DMS79 (cell line): ENCODE data around the gene SPPL2C.

Experiments used
- DNase-seq: peaks from one replicate; lab custom pipeline; 2025; lab: John Stamatoyannopoulos, UW

The SPPL2C gene

DNA sequence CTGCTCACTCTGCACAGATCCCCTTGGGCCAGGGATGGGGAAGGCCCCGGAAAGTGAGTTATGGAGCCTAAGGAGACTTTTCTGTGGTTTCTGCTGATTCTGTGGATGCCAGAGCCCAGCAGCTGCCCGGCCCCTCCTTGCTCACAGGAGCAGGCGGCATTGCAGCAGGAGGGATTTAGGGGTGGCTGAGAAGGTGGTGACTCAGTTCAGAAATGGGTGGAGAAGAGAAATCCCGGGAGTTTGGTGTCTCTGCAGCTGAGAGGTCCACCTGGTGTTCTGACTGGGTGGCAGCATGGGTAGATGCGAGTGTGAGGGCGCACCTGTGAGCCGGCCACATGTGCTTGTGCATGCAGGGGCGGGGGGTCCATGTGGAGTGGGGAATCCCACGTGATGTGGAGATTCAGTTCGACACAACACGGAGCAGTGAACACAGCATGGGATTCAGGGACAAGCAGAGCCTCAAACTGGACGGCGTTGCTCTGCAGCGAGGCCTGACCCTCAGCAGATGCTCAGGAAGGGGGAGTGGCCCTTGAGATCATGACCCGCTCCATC lies 16.0 kb upstream of the SPPL2C start:
- no peak for DNase-seq

DNA sequence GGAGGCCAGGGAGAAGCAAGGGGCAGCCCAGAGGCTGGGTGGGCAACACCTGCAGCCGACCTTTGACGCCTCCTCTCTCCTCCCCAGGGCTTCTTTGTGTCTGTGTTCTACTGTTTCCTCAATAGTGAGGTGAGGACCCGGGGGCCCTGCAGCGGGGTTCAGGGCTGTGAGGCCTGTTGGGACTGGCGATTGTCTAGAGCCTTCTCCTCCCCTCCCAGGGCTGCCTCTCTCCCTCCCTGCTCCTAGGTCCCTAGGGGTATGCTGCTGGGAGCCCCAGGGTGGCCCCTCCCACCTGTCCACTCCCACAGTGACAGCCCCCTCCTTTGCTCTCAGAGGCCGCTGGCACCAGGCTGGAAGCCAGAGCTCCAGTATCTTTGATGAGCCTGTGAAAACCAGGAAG lies 10.8 kb upstream of the SPPL2C start:
- no peak for DNase-seq

- no peak for DNase-seq
Observed at GRCh38 chr17:45834471-45835396, 9.9 kb upstream of the SPPL2C start.

DNA sequence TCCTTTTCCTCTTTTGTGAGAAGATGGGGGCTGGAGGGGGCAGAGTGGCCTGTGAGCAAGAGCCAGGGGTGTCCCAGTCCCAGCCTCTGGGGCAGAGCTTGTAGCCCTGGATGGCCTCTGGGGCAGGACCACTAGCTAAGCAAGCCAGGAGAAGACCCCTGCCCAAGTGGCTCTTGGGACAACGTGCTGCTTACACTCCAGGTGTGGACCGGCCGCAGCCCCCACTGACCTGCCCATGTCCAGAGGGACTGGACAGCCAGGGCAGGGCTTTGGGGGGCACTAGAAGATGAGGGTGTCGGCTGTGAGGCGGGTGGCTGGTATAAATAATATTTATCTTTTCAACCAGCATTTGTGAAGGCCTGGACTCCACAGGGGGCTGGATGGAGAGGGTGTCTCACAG lies 9.2 kb upstream of the SPPL2C start:
- no peak for DNase-seq

GRCh38 chr17:45836047-45837044 lies 8.3 kb upstream of the SPPL2C start:
- DNase-seq = no peak

DNA sequence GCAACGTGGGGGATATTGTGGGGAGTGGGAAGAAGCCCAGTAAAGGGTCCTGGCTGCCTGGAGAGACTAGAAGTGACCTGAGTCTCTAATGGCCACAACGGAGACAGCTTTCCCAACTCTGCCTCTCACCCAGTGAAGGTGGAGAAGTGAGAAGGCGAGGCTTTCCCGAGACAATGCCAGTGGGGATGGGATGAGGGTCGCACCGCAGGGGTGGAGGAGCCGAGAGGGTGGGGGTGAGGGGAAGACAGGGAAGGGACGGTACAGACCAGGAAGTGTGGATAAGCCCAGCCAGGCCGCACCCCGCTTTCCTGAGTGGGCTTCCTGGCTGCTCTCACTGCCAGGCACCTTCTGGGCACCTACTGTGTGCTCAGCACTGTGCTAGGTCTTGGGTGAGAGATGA lies 7.5 kb upstream of the SPPL2C start:
- DNase-seq = no peak

DNA sequence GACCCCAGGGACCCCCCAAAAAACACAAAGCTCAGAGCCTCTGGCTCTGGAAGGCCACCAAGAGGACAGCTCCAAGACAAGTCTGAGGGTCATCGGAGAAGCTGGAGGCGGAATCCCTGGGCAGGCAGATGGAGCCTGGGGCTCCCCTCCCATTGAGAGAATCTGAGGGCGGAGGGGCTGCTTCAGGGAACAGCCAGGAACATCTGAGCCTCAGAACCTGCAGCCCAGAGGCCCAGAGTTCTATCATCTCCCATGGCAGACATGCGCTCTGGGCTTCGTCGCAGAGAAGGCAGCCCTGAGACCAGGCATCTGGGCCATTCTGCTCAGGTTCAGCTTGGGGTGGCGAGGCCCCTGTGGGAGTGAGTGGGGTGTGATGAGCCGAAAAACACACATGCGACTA lies 7.1 kb upstream of the SPPL2C start:
- no peak for DNase-seq

GRCh38 chr17:45838751-45839295 lies 5.9 kb upstream of the SPPL2C start:
- no peak for DNase-seq

- no peak for DNase-seq
Observed at GRCh38 chr17:45839442-45839841, 5.2 kb upstream of the SPPL2C start.

DNA sequence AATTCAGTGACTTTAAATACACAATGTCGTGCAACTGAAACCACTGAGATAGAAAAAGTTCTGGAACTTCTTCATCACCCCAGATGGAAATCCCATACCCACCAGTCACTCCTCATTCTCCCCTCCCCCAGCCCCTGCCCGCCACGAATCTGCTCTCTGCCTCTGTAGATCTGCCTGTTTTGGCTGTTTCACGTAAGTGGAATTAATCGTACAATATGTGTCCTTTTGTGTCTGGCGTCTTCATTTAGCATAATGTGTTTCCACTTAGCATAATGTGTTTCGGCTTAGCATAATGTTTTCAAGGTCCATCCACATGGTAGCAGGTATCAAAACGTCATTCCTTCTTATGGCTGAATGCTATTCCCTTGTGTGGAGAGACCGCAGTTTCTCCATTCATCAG lies 3.5 kb upstream of the SPPL2C start:
- no peak for DNase-seq

- no peak for DNase-seq
Observed at GRCh38 chr17:45841883-45842525, 2.7 kb upstream of the SPPL2C start.

DNA sequence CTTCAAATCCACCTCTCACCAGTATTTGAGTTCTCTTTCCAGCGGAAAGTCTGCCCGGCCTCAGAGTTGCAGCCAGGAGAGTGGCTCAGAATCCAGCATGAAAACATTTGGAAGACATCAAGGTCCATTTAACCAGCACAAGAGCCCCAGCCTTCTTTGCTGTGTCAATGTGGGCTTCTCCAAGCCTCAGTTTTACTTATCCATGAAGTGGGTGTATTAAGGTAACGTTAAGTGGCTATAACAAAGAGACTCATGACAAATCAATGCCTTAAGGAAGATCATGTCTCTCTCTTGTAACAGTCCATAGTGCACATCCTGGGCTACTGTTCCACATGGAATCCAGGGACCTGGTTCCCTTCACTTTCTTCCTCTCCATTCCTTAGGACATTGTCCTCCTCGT lies 959 bp upstream of the SPPL2C start:
- no peak for DNase-seq

DNA sequence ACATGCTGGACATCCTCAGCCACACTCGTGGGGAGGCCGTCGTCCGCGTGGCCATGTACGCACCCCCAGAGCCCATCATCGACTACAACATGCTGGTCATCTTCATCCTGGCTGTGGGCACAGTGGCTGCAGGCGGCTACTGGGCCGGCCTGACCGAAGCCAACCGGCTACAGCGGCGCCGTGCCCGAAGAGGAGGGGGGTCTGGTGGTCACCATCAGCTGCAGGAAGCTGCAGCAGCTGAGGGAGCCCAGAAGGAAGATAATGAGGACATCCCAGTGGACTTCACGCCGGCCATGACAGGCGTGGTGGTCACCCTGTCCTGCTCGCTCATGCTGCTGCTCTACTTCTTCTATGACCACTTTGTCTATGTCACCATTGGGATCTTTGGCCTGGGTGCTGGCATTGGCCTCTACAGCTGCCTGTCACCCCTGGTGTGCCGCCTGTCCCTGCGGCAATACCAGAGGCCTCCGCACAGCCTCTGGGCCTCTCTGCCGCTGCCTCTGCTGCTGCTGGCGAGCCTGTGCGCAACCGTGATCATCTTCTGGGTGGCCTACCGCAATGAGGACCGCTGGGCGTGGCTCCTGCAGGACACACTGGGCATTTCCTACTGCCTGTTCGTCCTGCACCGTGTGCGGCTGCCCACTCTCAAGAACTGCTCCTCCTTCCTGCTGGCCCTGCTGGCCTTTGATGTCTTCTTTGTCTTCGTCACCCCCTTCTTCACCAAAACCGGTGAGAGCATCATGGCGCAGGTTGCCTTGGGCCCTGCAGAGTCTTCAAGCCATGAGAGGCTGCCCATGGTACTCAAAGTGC lies 900 bp downstream of the SPPL2C start:
- no peak for DNase-seq

DNA sequence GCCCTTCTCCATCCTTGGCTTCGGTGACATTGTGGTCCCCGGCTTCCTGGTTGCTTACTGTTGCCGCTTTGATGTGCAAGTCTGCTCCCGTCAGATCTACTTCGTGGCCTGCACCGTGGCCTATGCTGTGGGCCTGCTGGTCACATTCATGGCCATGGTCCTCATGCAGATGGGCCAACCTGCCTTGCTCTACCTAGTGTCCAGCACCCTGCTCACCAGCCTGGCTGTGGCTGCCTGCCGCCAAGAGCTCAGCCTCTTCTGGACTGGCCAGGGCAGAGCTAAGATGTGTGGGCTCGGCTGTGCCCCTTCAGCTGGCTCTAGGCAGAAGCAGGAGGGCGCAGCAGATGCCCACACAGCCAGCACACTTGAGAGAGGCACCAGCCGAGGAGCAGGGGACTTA lies 1.5 kb downstream of the SPPL2C start:
- no peak for DNase-seq

DNA sequence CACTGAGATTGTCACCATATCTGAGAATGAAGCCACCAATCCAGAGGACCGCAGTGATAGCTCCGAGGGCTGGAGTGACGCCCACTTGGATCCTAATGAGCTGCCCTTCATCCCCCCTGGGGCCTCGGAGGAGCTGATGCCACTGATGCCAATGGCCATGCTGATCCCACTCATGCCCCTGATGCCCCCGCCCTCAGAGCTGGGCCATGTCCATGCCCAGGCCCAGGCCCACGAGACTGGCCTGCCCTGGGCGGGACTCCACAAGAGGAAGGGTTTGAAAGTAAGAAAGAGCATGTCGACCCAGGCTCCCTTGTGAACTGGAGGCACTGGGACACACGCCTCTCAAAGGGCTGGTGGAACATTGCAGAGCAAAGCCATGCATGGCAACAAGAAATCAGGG lies 2.0 kb downstream of the SPPL2C start:
- DNase-seq = no peak

DNA sequence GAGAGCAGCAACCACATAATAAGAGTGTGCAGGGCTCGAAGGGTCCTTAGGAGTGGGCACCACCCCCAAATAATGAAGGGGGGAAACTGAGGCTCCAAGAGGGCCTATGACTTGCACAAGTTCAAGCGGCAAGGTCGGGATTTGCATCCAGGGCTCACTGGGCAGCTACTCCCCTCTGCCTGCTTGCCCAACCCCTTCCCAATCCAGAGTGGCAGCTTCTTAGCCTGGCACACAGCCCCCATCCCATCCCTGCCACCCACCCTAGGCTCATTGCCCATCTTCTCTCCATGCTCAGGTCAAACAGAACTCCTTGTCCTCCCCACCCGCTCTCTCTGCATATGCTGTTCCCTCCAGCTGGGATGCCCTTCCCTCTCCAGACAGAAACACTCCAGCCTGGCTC lies 2.4 kb downstream of the SPPL2C start:
- no peak for DNase-seq

GRCh38 chr17:45847747-45848146 lies 3.1 kb downstream of the SPPL2C start:
- no peak for DNase-seq

DNA sequence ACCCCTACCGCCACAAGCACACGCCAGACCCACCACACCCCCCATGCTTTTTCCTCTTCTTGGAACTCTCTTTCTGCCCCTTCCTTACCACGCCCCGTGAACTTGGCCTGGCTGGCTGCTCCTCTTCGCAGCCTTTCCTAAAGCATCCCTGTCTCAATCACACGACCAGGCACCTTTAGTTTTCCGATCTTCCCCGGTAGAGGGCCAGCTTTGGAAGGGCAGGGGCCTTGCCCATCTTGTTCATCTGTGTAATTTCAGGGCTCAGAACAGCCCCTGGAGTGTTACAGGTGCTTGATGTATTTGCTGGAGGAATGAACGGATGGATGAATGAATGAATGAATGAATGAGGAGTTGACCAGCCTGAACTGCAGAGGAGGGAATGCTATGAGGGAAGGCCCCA lies 3.7 kb downstream of the SPPL2C start:
- DNase-seq = no peak

- no peak for DNase-seq
Observed at GRCh38 chr17:45848868-45849535, 4.3 kb downstream of the SPPL2C start.

- DNase-seq = no peak
Observed at GRCh38 chr17:45849536-45849990, 4.9 kb downstream of the SPPL2C start.
